Fibroblast of villous mesenchyme (primary cell): ENCODE measurements around the gene SMIM35. TPM values are rescaled to one million over a fixed set of nuclear protein-coding genes. Genes with fewer than 3 reads are reported as not detected.

Source experiments
- DNase-seq: peaks from one replicate; pipeline ENCODE4 v3.0.0-alpha.2; 2010; ENCODE audit warnings: low read depth
- H3K4me3 ChIP-seq: 2 replicates; pipeline ENCODE4 v1.5.1; 2011; ENCODE audit warnings: low read depth, mild to moderate bottlenecking, low read length
- total RNA-seq: library from RNA; depleted of rRNA; stranded (reverse); fragments of >200 nt; gene quantifications from 2 replicates; pipeline ENCODE4 v1.2.3, GENCODE V29; 2012
- TF ChIP-seq, protein P1 (sequence below): IDR thresholded peaks from 2 replicates; pipeline ENCODE4 v1.5.1; 2012; ENCODE audit warnings: low read depth, mild to moderate bottlenecking, low read length; ENCODE audit not compliant: insufficient read depth

The SMIM35 gene
- total RNA-seq, 1 donor, result not detected

DNA sequence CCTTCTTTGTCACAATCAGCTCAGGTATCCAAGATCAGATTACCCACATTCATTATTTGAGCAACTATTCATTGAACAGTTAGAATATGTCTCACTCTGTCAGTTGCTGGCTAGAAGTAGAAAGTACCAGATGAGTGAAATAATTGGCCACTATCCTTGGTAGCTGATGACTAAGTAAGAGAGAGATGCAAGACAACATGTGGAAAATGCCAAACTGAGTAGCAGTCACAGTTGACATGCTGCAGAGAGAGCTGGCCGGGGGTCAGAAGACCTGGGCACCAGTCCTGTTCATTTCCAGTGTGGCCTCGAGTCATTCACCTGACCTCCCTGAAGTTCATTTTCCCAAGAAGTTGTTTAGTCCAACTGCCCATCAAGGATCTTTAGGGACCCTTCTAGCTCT, 22.5 kb upstream of the SMIM35 start:
- TF ChIP-seq, protein P1, sequence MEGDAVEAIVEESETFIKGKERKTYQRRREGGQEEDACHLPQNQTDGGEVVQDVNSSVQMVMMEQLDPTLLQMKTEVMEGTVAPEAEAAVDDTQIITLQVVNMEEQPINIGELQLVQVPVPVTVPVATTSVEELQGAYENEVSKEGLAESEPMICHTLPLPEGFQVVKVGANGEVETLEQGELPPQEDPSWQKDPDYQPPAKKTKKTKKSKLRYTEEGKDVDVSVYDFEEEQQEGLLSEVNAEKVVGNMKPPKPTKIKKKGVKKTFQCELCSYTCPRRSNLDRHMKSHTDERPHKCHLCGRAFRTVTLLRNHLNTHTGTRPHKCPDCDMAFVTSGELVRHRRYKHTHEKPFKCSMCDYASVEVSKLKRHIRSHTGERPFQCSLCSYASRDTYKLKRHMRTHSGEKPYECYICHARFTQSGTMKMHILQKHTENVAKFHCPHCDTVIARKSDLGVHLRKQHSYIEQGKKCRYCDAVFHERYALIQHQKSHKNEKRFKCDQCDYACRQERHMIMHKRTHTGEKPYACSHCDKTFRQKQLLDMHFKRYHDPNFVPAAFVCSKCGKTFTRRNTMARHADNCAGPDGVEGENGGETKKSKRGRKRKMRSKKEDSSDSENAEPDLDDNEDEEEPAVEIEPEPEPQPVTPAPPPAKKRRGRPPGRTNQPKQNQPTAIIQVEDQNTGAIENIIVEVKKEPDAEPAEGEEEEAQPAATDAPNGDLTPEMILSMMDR, result no peak
- DNase-seq, result no peak
- no peak overlapping the region for H3K4me3 ChIP-seq

DNA sequence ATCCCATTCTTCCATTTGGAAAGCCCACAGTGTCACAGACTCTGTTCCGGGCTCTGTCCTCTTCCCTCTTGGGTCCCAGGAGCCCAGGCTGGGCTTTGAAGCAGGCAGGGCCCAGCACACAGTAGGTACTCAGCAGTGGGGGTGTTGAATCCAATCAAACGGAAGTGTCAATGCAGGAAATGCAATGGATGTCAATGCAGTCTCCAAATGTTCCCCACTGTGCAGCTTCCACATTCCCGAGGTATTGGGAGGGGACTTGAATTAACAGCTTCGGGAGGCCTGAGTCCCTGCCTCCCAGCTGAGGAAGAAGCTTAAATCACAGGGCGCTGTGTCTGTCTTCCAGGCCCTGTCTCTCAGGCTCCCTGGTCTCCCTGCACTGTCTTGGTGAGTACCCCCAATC, 21.8 kb upstream of the SMIM35 start:
- DNase-seq, result no peak
- TF ChIP-seq, protein P1, result no peak

DNA sequence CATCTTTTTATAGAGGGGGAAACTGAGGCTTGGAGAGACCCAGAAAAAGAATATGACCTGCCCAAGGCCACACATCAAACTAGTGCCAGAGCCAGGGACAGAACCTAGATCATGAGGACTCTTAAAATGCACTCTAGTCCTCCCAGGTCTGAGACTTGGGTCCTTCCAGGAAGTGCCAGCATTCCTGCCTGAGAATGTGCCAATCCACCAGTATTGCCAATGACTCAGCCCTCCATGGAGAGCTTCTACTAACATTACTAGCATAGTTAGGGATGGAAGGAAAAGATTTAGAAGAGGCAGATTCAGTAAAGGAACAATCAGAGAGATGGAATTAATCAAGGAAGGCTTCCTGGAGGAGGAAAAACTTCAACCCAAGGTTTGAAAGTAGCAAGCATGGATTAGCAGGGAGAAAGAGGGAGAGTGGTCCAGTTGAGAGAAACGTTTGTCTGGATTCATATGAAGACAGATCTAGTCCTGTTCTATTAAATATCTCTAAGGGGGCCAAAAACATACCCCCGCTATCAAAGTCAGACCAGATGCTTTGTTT, 20.1 kb upstream of the SMIM35 start:
- TF ChIP-seq, protein P1, result no peak
- H3K4me3 ChIP-seq, result no peak overlapping the region
- no peak for DNase-seq

More for the DNA sequence above, 21.8 kb upstream of the SMIM35 start:
- H3K4me3 ChIP-seq, result no peak overlapping the region

DNA sequence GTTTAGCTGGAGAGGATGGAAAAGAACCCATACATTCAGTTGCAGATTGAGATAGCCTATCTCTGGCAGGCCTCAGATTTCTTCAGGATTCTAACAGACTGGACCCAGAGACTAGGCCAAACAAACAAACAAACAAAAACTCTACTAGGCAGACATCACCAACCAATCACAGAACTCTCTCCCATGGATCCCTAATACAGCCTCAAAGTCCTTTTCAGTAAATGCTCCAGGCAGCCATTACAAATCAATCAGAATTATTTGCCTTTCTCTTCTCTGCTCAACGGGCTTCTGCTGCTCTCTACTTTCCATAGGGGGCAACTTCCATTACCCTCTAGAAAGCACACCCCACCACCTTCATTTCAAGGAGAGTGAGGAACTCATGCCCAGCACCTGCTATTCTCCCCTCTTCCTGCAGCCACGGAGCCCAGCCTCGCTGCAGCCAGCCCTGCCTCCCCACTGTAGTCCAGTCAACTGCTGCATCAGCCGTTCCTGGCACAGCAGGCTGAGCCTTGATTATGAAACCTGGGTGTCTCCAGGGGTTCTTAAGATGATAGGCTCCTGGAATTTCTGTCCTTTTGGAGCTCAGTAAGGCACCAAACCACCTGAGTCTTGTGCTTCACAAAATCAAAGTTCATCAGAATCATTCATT, 19.0 kb upstream of the SMIM35 start:
- no peak overlapping the region for H3K4me3 ChIP-seq
- no peak for DNase-seq
- TF ChIP-seq, protein P1, result no peak

DNA sequence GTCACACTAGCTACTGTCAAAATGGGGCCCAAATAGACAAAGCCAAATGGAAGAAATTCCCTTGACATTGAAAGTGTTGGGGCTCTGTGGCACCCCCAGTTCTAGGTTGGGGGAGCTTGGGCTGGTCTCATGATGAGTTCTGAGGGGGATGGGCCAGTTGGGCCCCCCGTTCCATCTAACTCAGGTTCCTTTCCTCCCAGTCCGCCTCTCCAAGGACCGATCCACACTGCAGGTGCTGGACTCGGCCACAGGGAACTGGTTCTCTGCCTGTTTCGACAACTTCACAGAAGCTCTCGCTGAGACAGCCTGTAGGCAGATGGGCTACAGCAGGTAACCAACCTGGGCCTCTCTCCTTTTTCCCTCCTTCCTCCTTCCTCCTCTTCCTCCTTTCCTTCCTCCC, 17.7 kb upstream of the SMIM35 start:
- TF ChIP-seq, protein P1, result no peak
- no peak overlapping the region for H3K4me3 ChIP-seq
- no peak for DNase-seq

DNA sequence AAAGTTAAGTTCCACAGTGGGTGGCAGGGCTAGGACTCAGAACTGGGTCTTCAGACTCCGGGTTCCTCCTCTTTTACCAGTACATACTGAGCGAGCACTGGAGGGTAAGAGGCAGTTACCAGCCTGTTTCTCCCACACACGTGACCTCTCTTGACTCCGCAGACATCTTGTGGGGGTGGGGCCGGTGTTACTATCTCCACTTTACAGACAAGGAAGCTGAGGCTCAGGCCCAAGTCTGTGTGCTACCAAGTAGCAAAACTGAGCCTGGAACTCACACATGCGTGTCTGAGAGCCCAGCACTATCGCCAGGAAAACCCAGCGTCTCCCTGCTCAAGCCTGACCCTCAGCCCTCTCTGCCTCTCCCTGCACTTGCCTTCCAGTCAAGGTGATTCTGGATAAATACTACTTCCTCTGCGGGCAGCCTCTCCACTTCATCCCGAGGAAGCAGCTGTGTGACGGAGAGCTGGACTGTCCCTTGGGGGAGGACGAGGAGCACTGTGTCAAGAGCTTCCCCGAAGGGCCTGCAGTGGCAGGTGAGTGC, 16.0 kb upstream of the SMIM35 start:
- no peak overlapping the region for H3K4me3 ChIP-seq
- TF ChIP-seq, protein P1, result no peak
- DNase-seq, result no peak
